GM19455 (cell line): ENCODE results near the gene INVS.
A peak's percentile ranks its signal among the peaks of the same experiment; 100 is the strongest.
"Not testable (repeated sequence)": the region's sequence is repeated elsewhere in the genome, so short reads cannot be mapped to it uniquely, and the experiment has no call there.

Source experiments
- ATAC-seq: cut with Tn5 transposase; IDR thresholded peaks from one replicate; pipeline ENCODE4 v1.9.1; 2021; ENCODE audit not compliant: unreplicated experiment

Gene INVS, protein sequence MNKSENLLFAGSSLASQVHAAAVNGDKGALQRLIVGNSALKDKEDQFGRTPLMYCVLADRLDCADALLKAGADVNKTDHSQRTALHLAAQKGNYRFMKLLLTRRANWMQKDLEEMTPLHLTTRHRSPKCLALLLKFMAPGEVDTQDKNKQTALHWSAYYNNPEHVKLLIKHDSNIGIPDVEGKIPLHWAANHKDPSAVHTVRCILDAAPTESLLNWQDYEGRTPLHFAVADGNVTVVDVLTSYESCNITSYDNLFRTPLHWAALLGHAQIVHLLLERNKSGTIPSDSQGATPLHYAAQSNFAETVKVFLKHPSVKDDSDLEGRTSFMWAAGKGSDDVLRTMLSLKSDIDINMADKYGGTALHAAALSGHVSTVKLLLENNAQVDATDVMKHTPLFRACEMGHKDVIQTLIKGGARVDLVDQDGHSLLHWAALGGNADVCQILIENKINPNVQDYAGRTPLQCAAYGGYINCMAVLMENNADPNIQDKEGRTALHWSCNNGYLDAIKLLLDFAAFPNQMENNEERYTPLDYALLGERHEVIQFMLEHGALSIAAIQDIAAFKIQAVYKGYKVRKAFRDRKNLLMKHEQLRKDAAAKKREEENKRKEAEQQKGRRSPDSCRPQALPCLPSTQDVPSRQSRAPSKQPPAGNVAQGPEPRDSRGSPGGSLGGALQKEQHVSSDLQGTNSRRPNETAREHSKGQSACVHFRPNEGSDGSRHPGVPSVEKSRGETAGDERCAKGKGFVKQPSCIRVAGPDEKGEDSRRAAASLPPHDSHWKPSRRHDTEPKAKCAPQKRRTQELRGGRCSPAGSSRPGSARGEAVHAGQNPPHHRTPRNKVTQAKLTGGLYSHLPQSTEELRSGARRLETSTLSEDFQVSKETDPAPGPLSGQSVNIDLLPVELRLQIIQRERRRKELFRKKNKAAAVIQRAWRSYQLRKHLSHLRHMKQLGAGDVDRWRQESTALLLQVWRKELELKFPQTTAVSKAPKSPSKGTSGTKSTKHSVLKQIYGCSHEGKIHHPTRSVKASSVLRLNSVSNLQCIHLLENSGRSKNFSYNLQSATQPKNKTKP

DNA sequence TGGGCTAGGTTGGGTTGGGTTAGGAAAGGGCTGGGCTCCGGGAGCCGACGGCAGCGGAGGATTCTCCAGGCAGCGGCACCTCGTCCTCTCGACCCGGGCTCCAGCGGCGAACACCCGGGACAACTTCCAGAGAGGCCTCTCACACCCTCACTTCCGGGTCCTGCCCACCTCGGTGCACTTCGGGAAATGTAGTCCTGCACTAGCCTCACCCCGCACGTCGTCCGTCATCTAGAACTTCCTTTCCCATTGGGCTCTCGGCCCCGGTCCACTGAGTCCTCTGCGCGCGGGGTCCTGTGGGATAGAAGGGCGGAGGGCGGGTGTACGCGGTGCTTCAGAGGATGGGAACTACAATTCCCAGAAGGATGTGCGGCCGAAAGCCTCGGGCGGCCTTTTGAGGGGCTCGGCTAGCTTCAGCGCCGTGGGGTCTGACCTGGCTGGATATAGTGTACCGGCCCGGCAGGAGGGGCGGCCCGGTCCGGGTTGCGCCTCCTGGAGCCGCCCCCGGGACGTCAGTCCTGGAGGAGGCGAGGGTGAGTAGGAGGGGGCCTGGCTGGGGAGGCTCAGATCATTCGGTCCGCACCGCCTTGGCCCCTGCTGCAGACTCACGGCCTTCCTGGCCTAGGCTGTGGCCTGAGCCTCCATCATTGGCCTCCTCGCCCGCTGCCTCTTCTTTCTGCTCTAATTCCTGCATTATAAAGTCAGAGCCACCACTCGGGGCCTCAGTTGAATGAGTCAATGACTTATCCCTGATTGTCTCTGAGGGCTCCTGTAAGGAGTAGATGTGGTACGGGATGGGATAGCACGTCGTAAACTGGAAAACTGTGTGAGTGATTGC, at the start of gene INVS, which contains the start of gene ERP44:
INVS (plus strand) TSS at position 357 of the 835 bp plus-strand sequence. CDS start 5,279 bp downstream, outside the sequence.
ERP44 (minus strand) TSS at position 114 of the 835 bp plus-strand sequence. CDS start 160 bp downstream, outside the sequence.
- peak; percentile 98 for ATAC-seq

DNA sequence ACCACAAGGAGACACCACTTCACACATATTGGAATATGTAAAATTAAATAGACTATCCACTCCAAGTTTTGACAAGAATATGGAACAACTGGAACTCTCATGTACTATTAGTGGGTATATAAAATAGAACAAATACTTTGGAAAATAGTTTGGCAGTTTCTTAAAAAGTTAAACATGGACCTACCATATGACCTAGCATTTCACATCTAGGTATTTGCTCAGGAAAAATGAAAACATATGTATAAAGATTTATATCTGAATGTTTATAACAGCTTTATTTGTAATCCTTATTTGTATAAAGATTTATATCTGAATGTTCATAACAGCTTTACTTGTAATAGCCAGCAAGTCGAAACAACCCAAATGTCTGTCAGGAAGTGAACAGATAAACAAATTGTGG, 49.5 kb upstream of the INVS start:
- no peak for ATAC-seq

DNA sequence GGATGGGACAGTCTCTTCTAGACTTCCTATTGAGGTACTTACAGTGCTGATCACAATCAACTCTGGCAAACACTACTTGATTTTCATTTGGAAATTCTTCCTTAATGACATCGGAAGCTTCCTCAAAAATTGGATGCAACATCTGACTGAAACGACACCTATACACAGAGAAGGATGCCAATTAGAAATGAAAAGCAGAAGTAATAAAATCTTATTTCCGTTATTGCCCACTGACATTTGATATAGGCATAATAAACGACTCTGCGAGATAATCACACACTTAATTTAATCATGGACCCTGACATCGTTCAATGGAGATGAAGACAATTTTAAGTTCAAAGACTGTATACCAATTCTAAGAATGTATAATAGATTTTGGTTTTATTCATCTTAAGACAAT, 46.7 kb upstream of the INVS start:
- no peak for ATAC-seq

DNA sequence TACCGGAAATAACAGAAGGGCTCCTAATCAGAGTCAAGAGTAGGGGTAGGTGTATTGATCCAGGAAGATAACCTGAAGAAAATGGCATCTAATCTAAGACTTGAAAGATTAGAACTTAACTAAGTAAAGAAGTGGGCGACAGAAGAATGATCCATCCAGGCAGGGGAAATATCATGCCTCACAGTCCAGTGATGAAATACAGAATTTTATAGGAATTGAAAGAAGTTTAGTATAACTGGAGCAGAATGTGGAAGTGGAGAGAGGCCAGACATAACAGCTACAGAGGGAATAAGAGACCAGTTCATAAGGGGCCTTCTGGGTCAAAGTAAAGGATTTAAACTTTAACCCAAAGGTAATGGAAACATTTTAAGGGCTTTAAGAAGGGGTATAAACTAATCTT, 42.5 kb upstream of the INVS start:
- ATAC-seq: no peak

DNA sequence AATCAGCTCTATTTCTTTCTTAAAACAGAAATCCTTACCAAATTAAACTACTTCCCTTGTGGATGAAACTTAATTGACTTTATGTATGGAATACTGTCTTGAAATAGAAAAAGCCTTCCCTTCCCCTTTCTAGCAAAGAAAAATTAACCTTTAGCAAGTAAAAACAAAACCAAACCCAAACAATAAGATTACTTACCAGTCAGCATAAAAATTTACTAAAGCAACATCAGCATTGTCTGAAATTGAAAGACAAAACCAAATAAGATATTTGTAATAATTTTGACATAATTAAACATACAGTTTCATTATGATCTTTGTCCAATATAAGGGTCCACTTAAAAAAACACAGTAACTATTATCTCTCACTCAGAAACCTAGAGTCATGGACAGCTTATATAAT, 41.4 kb upstream of the INVS start:
- ATAC-seq: no peak

DNA sequence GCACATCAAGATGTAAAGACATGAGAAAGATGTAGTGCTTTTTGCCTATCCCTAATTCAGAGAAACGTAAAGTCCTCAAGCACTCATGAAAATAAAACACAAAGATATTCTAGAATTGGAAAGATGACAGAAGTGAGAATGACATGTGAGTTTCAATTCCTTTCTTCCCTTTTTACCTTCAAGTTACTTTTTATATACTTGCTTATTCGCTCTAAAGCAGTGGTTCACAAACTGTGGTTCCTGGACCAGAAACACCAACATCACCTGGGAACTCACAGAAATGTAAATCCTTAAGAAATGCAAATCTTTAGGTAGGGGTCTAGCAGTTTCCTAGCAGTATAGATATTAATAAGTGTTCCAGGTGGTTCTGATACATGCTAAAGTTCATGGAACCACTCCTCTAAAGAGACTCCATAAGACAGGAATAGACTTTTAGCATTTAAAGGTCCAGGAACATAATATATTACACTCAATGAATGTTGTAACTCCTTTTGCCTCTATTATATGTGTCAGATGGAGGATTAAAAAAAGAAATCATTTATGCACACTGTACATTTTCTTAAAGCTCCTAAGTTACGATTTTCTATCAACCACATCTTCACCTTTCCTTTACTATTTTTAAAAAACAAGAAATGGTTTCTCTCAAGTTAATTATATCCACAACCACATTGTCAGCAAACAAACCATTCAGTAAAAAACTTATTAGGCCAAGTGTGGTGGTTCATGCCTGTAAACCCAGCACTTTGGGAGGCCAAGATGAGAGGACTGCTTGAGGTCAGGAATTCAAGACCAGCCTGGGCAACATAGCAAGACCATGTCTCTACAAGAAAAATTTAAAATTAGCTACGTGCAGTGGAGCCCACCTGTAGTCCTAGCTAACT, 40.1 kb upstream of the INVS start:
- ATAC-seq: peak; percentile 70

DNA sequence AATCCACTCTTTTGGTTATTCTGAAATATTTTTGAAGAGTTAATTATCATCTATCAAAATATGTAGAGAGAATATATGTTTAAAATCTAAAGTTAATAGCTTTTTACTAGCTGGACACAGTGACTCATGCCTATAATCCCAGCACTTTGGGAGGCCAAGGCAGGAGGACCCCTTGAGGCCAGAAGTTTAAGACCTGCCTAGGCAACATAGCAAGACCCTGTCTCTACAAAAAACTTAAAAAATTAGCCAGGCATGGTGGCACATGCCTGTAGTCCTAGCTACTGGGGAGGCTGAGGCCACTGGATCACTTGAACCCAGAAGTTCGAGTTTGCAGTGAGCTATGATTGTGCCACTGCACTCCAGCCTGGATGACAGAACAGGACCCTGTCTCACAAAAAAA, 36.4 kb upstream of the INVS start:
- ATAC-seq: not testable (repeated sequence)

DNA sequence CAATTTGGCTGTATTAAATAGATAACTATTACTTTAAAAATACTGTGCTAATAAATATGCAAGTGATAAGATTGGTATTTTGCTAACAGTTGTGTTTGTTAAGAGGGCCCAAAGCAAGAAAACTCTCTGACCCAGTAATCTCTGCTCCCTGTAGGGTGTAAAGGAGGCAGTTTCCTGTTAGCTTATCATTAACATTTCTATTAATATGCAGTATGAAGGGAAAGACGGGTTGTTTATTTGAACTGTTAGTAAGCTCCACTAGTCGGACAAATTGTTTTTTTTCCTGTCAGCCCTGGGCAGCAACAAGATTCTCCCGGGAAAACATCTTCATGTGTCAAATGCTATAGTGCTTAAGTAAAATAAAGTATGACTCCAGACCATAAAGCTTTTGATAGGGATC, 35.9 kb upstream of the INVS start:
- no peak for ATAC-seq

DNA sequence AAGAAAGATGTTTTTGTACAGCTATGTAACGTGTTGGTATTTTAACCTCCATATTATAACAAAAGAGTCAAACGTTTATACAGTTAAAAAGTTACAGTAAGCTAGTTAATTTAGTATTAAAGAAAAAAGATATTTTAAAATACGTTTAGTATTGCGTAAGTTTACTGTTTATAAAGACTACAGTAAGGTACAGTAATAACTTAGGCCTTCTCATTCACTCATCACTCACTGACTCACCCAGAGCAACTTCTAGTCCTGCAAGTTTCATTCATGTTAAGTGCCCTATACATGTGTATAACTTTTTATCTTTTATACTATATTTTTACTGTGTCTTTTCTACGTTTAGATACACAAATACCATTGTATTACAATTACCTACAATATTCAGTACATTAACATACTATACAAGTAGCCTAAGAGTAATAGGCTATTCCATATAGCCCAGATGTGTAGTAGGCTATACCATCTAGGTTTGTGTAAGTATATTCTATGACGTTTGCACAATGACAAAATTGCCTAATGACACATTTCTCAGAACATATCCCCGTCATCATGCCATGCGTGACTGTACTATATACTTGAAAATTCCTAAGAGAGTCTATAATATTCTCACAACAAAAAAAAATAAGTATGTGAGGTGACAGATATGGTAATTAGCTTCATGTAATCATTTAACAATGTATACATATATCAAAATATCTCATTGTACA, 34.0 kb upstream of the INVS start:
- ATAC-seq: no peak

DNA sequence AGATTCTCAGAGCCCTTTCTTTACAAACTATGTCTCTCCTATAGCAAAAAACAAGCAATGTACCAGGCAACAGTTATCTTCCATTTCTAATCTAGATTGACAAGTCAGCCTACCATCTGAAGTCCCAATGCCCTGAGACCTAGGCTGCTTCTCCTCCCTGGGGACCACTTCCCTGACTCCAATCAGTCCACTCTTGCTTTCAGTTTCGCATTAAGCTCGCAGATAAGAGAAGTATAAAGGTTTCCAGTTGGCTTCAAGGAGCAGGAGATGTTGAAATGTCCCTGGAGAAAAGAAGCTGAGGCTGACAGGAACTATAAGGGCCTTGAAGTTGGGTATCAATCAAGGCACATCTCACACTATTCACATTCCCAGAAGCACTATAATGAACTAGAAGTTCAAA, 32.5 kb upstream of the INVS start:
- ATAC-seq: peak; percentile 66

DNA sequence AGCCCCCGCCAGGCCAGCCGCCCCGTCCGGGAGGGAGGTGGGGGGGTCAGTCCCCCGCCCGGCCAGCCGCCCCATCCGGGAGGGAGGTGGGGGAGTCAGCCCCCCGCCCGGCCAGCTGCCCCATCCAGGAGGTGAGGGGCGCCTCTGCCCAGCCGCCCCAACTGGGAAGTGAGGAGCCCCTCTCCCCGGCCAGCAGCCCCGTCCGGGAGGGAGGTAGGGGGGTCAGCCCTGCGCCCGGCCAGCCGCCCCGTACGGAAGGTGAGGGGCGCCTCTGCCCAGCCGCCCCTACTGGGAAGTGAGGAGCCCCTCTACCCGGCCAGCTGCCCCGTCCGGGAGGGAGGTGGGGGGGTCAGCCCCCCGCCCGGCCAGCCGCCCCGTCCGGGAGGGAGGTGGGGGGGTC, 31.1 kb upstream of the INVS start:
- ATAC-seq: not testable (repeated sequence)

DNA sequence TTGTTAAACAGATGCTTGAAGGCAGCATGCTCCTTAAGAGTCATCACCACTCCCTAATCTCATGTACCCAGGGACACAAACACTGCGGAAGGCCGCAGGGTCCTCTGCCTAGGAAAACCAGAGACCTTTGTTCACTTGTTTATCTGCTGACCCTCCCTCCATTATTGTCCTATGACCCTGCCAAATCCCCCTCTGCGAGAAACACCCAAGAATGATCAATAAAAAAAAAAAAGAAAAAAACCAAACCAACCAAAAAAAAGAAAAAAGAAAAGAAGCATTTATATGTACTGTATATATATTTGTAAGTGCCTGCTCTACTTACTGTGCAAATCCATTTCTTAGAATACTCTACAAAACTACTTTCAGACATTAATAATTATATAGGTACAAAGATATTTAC, 30.0 kb upstream of the INVS start:
- not testable (repeated sequence) for ATAC-seq

DNA sequence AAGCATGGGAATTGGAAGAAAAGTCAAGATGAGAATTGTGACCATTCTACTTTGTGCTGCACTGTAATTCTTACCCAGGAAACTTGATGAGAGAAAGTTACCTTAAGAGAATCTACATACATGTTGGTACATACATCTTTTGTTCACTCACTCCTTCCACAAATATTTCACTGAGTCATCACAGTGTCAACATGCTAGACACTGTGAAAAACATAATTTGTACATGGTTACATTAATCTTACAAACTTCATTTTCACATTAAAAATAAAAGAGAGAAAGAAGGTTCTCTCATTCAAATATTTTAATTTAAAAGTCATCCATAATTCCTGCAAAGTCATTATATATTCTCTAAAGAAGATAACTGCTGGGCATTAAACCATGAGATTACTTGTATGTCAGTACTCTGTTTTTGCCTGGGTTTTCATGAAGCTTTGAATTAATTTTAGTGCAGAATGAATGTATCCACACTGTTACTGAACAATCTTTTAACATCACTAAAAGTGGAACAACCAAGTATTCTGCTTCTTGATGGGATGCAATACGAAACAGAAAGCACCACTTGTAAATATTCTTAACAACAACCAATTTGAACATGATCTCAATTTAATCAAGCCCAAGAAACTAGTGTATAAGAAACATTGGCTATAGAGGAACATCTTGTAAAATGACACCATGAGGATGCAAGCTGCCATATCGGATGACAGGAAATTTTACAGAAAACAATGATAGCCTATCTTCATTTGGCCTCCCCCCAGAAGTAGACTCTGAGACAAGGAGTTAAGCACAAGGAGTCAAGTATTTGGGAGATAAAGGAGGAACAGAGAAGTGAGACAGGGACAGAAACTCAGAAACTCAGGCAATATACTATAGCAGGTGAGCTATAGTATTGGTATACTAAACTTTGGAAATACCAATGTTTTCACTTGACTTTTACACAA, 28.7 kb upstream of the INVS start:
- no peak for ATAC-seq

DNA sequence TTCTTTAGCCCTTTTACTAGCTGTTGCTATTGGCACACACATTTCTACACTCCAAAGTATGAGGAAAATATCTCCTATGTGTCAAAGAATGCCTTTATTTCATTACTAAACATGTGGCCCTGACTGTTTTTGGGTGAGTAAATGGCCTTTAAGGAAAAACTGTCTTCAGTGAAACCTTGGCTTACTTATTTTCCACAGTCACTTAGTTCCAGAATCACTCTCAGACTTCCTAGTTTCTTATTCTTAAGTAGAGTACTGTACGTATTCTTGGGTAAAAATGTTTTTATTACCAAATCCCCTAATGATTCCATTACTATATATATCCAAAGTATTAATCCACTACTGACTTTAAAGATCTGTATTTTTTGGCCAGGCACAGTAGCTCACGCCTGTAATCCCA, 27.8 kb upstream of the INVS start:
- no peak for ATAC-seq

DNA sequence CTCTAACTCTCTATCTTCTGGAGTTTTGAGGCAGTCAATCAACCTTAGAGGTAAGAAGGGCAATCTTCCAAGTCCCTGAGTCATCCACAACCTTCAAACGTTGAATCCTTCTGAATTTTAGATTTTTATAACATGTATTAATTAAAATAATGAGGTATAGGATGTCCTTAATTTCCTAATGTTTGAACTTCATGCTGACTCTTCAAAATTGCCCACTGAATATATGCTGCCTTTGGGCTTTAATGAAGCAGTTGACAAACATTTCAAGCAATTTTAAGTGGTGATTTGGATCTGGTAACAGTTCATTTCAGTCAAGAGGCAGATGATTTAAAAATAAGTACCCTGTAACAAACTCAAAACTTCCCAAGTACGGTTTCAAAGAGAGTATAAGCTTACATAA, 26.2 kb upstream of the INVS start:
- ATAC-seq: no peak

DNA sequence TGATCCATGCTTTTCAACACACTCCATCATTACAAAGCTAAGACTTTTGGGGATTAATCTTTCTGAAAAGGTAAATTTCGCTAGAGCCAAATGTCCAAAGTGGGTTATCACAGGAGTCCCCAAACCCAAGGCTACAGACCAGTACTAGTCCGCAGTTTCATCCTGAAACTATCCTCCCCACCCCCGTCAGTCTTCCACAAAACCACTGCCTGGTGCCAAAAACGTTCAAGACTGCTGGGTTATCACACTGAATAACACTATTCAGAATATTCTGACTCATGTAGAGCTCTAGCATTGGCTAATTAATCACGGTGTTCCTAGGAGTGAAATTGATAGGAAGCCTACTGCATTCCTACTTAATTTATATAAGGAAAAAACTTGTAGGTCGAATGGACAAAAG, 24.9 kb upstream of the INVS start:
- no peak for ATAC-seq

DNA sequence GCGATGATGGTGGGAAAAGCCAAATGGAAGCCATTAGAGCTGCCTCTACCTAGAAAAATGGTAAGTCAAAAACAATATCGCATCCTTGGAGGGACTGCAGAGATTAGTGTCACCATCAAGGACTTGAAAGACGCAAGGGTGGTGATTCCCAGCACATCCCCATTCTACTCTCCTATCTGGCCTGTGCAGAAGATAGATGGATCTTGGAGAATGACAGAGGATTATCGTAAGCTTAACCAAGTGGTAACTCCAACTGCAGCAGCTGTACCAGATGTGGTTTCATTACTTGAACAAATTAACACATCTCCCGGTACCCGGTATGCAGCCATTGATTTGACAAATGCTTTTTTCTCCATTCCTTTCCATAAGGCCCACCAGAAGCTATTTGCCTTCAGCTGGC, 24.1 kb upstream of the INVS start:
- ATAC-seq: no peak

DNA sequence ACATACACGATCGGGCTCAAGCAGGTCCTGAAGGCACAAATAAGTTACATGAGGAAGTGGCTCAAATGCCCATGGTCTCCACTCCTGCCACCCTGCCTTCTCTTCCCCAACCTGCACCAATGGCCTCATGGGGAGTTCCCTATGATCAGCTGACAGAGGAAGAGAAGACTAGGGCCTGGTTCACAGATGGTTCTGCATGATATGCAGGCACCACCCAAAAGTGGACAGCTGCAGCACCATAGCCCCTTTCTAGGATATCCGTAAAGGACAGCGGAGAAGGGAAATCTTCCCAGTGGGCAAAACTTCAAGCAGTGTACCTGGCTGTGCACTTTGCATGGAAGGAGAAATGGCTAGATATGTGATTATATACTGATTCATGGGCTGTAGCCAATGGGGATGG, 22.8 kb upstream of the INVS start:
- ATAC-seq: not testable (repeated sequence)
